ENCODE results near the gene CDKN1B.
"Not testable (repeated sequence)": the region's sequence is repeated elsewhere in the genome, so short reads cannot be mapped to it uniquely, and the experiment has no call there.

CDKN1B gene

GRCh38 chr12:12724421-12725085, 7.4 kb downstream of the CDKN1B start:
- DNase-seq (ENCODE audit: low read depth): no peak

GRCh38 chr12:12725086-12725955, 8.2 kb downstream of the CDKN1B start:
- DNase-seq (ENCODE audit: low read depth): peak; percentile 85

GRCh38 chr12:12725956-12726554, 8.9 kb downstream of the CDKN1B start:
- no peak for DNase-seq (ENCODE audit: low read depth)

- DNase-seq (ENCODE audit: low read depth): no peak
Measured at GRCh38 chr12:12726555-12727093, 9.5 kb downstream of the CDKN1B start.

GRCh38 chr12:12731178-12731577, 14.0 kb downstream of the CDKN1B start:
- no peak for DNase-seq (ENCODE audit: low read depth)

GRCh38 chr12:12731785-12732184, 14.6 kb downstream of the CDKN1B start:
- no peak for DNase-seq (ENCODE audit: low read depth)

GRCh38 chr12:12733118-12733517, 15.9 kb downstream of the CDKN1B start:
- DNase-seq (ENCODE audit: low read depth): no peak

GRCh38 chr12:12734054-12734453, 16.9 kb downstream of the CDKN1B start:
- DNase-seq (ENCODE audit: low read depth): no peak

- DNase-seq (ENCODE audit: low read depth): no peak
Measured at GRCh38 chr12:12734561-12735071, 17.4 kb downstream of the CDKN1B start.

GRCh38 chr12:12735301-12735700, 18.1 kb downstream of the CDKN1B start:
- no peak for DNase-seq (ENCODE audit: low read depth)

GRCh38 chr12:12736759-12737676, 19.9 kb downstream of the CDKN1B start:
- DNase-seq (ENCODE audit: low read depth): no peak

- not testable (repeated sequence) for DNase-seq (ENCODE audit: low read depth)
Measured at GRCh38 chr12:12738152-12738551, 21.0 kb downstream of the CDKN1B start.

GRCh38 chr12:12741660-12742059, 24.5 kb downstream of the CDKN1B start:
- no peak for DNase-seq (ENCODE audit: low read depth)

- no peak for DNase-seq (ENCODE audit: low read depth)
Measured at GRCh38 chr12:12744546-12745305, 27.6 kb downstream of the CDKN1B start.

- DNase-seq (ENCODE audit: low read depth): no peak
Measured at GRCh38 chr12:12745576-12746211, 28.5 kb downstream of the CDKN1B start.

- no peak for DNase-seq (ENCODE audit: low read depth)
Measured at GRCh38 chr12:12747278-12747677, 30.1 kb downstream of the CDKN1B start.

- DNase-seq (ENCODE audit: low read depth): no peak
Measured at GRCh38 chr12:12748044-12748443, 30.9 kb downstream of the CDKN1B start.

GRCh38 chr12:12749433-12749832, 32.3 kb downstream of the CDKN1B start:
- DNase-seq (ENCODE audit: low read depth): no peak

GRCh38 chr12:12755923-12756322, 38.8 kb downstream of the CDKN1B start:
- DNase-seq (ENCODE audit: low read depth): no peak

GRCh38 chr12:12757121-12757520, 40.0 kb downstream of the CDKN1B start:
- DNase-seq (ENCODE audit: low read depth): no peak
